Adrenal gland (tissue), 5 donors: ENCODE results near the gene CRADD.

ENCODE experiments used
- CTCF ChIP-seq, 6 experiments: fragments of 450-650 bp in 4 of 6; fragments of 200-600 bp in 2 of 6; sonication (generic) in 1 of 6; IDR thresholded peaks; 1 replicate in 5 of 6; 2 replicates in 1 of 6; pipeline versions ENCODE4 v1.5.1 to v1.8.0; 2016 to 2021; ENCODE audit warnings: antibody characterized with exemption in 6 of 6, mild to moderate bottlenecking in 2 of 6, moderate library complexity in 1 of 6
- POLR2A ChIP-seq, 2 donors: fragments of 450-650 bp; IDR thresholded peaks; one replicate each; pipeline ENCODE4 v1.6.1; 2017; ENCODE audit warnings: antibody characterized with exemption in 2 of 2, mild to moderate bottlenecking in 2 of 2, moderate library complexity in 1 of 2
- donor health status: DM: no; HTN: no; CAD: no.

DNA sequence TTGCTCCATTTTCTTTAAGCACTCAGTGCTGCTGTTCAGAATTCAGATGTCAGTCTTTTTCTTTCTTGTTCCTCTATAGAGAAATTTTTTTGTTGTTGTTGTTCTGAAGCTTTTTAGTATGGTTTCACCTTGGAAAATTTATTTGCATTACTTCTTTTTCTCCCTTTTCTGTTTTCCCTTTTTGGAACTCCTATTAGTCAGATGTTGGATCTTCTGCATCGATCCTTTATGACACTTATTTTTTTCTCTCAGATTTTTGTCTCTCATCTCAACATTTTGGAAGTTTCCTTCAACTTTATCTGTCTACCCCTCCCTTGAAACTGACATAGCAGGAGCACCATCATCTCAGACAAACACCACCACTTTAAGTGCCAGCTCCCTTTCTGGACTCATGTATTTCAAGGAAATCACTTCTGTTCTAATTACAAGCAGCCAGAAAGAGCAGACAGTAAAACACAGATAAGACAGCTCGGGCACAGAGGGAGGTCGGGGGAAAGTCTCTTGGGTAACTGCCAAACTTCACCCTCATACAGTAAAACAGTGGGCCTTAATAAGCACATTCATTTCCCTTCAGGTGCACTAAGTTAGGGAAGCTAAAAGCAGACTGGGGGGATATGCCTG, 248.5 kb downstream of the CRADD start:
- no peak for TF ChIP-seq CTCF (IDR thresholded peaks at IDR 0.05)
- TF ChIP-seq POLR2A (IDR thresholded peaks at IDR 0.05) = no peak
